ENCODE results near the gene GGA2. TPM values are rescaled to one million over a fixed set of nuclear protein-coding genes. Genes with fewer than 3 reads are reported as not detected.

The GGA2 gene
- total RNA-seq, 2 experiments from 2014 or later, result 91.0 to 96.9 TPM

- CTCF ChIA-PET, result interaction anchor here (4.7 kb wide), 1 partner anchor 11 kb away, joined by 44 read pairs; no protein-coding TSS in a partner anchor
- POLR2A ChIA-PET, result interaction anchor here (1.4 kb wide), 1 partner anchor 10 kb away, joined by 3 read pairs; no protein-coding TSS in a partner anchor
- Mint-ChIP-seq H3K4me3 (no peak overlapping the region), H3K4me1 (ENCODE audit: low read depth) (no peaks in the 10 kb centered on the region), H3K27ac (no peak overlapping the region), H3K9me3 (no peaks in the 10 kb centered on the region), H3K27me3 (no peaks in the 10 kb centered on the region), H3K36me3 (ENCODE audit: low read depth) (peaks cover 12% of the 10 kb centered on the region)
- TF ChIP-seq CTCF (IDR thresholded peaks at IDR 0.05), result no peak
- DNase-seq, result no peak
- intact Hi-C loops (cut with micrococcal nuclease), result no loop called here
- ATAC-seq, result no peak
These were observed 85.9 kb downstream of the GGA2 start for GRCh38 chr16:23424292-23424958.

GRCh38 chr16:23423496-23424049, 86.7 kb downstream of the GGA2 start:
- ATAC-seq (no peak), DNase-seq (no peak)
- H3K4me1 Mint-ChIP-seq (ENCODE audit: low read depth), result no peaks in the 10 kb centered on the region
- H3K27ac Mint-ChIP-seq, result no peak overlapping the region
- H3K27me3 Mint-ChIP-seq, result no peaks in the 10 kb centered on the region
- H3K9me3 Mint-ChIP-seq, result no peaks in the 10 kb centered on the region
- intact Hi-C loops (cut with micrococcal nuclease), result no loop called here
- POLR2A ChIA-PET, result interaction anchor here (1.4 kb wide), 1 partner anchor 9 kb away, joined by 3 read pairs; no protein-coding TSS in a partner anchor
- peaks cover 12% of the 10 kb centered on the region for H3K36me3 Mint-ChIP-seq (ENCODE audit: low read depth)
- TF ChIP-seq CTCF (IDR thresholded peaks at IDR 0.05), result no peak
- H3K4me3 Mint-ChIP-seq, result no peak overlapping the region
- CTCF ChIA-PET, result interaction anchor here (4.7 kb wide), 1 partner anchor 11 kb away, joined by 44 read pairs; no protein-coding TSS in a partner anchor

GRCh38 chr16:23420011-23420410, 90.3 kb downstream of the GGA2 start:
- ChIA-PET POLR2A (interaction anchor here (0.7 kb wide), 1 partner anchor 430 kb away, joined by 3 read pairs; no protein-coding TSS in a partner anchor), CTCF (interaction anchor here (0.6 to 1.4 kb wide), 5 partner anchors 13 to 236 kb away, joined by 3 to 9 read pairs (median 3); no protein-coding TSS in a partner anchor)
- no peak overlapping the region for H3K27ac Mint-ChIP-seq
- no peaks in the 10 kb centered on the region for H3K9me3 Mint-ChIP-seq
- H3K36me3 Mint-ChIP-seq (ENCODE audit: low read depth), result peaks cover 7% of the 10 kb centered on the region
- no peak for TF ChIP-seq CTCF (IDR thresholded peaks at IDR 0.05)
- no peak overlapping the region for H3K4me3 Mint-ChIP-seq
- no peaks in the 10 kb centered on the region for H3K27me3 Mint-ChIP-seq
- DNase-seq (no peak), ATAC-seq (no peak)
- no peaks in the 10 kb centered on the region for H3K4me1 Mint-ChIP-seq (ENCODE audit: low read depth)
- intact Hi-C loops (cut with micrococcal nuclease), result no loop called here

GRCh38 chr16:23416816-23417215, 93.5 kb downstream of the GGA2 start:
- Mint-ChIP-seq H3K4me1 (ENCODE audit: low read depth) (no peaks in the 10 kb centered on the region), H3K9me3 (no peaks in the 10 kb centered on the region), H3K36me3 (ENCODE audit: low read depth) (peaks cover 4% of the 10 kb centered on the region), H3K4me3 (no peak overlapping the region), H3K27me3 (no peaks in the 10 kb centered on the region), H3K27ac (no peak overlapping the region)
- ATAC-seq, result no peak
- POLR2A ChIA-PET, result no interaction called here
- CTCF ChIA-PET, result interaction anchor here (1.7 to 4.0 kb wide), 2 partner anchors 15 to 18 kb away, joined by 3 to 33 read pairs; no protein-coding TSS in a partner anchor
- intact Hi-C loops (cut with micrococcal nuclease), result no loop called here
- no peak for DNase-seq
- no peak for TF ChIP-seq CTCF (IDR thresholded peaks at IDR 0.05)

- H3K27ac Mint-ChIP-seq, result no peak overlapping the region
- no peak for TF ChIP-seq CTCF (IDR thresholded peaks at IDR 0.05)
- no peaks in the 10 kb centered on the region for H3K27me3 Mint-ChIP-seq
- DNase-seq (no peak), ATAC-seq (no peak)
- H3K4me1 Mint-ChIP-seq (ENCODE audit: low read depth), result no peaks in the 10 kb centered on the region
- CTCF ChIA-PET, result interaction anchor here (1.1 to 4.0 kb wide), 2 partner anchors 20 to 233 kb away, joined by 3 to 33 read pairs; no protein-coding TSS in a partner anchor
- POLR2A ChIA-PET, result interaction anchor here (1.3 kb wide), 1 partner anchor 9 kb away, joined by 3 read pairs; no protein-coding TSS in a partner anchor
- H3K4me3 Mint-ChIP-seq, result no peak overlapping the region
- H3K9me3 Mint-ChIP-seq, result no peaks in the 10 kb centered on the region
- intact Hi-C loops (cut with micrococcal nuclease), result no loop called here
- H3K36me3 Mint-ChIP-seq (ENCODE audit: low read depth), result peaks cover 8% of the 10 kb centered on the region
These were observed 95.6 kb downstream of the GGA2 start for GRCh38 chr16:23414731-23415130.

Data from activated CD8-positive, alpha-beta T cell treated with anti-CD3 and anti-CD28 coated beads for 36 hours (primary cell).